Tongue (tissue), 2 donors: Measurements from ENCODE around the gene CA5A. TPM values are rescaled to one million over a fixed set of nuclear protein-coding genes. Genes with fewer than 3 reads are reported as not detected.
A peak's percentile ranks its signal among the peaks of the same experiment; 100 is the strongest.
"Not testable (repeated sequence)": the region's sequence is repeated elsewhere in the genome, so short reads cannot be mapped to it uniquely, and the experiment has no call there.

ENCODE experiments used
- DNase-seq: peaks from one replicate; pipeline ENCODE4 v3.0.0-alpha.2; 2015
- total RNA-seq: library from RNA; depleted of rRNA; stranded (reverse); fragments of >200 nt; gene quantifications from one replicate; pipeline ENCODE4 v1.2.3, GENCODE V29; 2014

CA5A gene
- total RNA-seq, 1 donor from 2014 or later: not detected

DNA sequence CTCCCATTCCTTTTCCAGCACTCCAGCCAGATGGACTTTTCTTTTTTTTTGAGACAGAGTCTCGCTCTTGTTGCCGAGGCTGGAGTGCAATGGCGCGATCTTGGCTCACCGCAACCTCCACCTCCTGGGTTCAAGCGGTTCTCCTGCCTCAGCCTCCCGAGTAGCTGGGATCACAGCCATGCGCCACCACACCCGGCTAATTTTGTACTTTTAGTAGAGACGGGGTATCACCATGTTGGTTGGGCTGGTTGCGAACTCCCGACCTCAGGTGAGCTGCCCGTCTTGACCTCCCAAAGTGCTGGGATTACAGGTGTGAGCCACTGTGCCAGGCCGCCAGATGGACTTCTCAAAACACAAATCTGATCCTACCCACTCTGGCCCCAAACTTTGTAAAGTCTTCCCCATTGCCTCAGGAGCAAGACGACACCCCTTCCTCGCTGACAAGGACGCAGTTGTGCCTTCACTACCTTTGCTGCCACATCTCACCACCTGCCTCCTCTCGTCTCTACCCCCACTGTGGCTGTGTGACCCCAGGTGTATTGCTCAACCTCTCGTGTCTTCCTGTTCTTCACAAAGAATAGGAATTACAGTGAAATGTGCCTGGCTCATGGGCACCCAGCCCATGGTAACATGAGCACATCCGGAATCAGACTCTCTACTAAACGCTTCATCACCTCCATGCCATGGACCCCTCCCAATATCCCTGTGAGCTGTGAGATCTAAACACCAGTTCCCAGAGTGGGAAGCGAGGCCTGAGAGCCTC lies 11.2 kb upstream of the CA5A start:
- DNase-seq: no peak

DNA sequence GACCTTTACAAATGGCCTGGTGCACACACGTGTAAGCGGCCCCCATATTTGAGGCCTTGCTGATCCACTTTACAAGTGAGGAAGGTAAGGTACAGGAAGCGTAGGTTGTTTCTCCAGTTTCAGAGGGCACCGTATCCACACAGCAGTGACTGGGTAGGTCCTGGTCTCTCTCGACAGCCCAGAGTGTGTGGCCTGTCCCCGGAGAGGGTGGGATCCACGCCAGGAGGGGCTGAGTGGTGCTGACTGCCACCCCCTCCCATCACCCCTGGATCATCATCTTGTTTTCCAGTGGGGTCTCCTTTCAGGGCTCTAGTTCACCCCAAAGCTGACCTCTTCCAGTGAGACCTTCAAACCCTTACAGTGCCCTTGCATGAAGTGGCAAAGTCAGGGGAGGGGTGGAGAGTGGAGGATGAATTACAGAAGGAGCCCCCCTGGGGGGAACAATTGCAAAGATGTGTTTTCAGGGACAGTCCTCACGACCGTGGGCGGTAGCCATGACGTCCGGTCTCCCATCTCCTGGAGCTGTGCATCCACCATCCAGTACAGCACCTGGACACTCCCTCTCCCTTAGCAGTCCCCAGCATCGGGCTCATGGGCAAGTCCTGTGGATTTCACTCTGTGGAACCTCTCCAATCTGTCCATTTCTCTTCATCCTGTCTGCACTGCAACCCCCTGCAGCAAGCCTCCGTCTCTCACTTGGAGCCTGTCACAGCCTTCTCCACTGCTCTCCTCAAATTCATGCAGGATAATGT lies 10.4 kb upstream of the CA5A start:
- no peak for DNase-seq

DNA sequence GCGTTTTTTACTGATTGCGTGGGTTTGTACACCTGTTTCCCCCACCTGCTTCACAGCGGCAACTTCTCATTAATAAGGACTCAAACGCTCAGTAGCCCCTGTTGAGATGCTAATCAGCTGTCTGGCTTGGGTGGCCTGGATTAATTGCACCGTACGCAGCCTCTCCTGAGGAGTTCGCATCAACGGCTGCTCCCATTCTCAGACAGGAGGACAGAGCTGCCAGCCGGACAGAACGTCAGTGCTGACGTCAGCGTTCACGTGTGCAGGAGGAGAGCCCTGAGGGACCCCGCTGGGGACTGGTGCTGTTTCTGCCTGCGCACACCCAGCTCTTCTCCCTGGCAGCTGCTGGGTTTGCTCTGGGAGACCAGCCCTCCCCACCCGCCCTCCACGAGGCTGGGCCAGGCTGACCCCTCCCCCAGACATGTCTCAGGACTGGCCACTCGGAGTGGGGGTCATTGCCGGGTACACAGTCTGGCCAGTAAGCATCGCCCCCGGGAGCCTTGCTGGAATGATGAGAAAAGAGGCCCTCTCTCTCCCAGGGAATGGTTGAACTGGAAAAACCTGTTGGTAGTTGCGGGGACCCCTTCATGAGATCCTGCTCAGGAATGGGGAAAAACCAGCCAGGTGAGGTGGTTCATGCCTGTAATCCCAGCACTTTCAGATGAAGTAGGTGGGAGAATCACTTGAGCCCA lies 9.2 kb upstream of the CA5A start:
- peak; percentile 81 for DNase-seq

DNA sequence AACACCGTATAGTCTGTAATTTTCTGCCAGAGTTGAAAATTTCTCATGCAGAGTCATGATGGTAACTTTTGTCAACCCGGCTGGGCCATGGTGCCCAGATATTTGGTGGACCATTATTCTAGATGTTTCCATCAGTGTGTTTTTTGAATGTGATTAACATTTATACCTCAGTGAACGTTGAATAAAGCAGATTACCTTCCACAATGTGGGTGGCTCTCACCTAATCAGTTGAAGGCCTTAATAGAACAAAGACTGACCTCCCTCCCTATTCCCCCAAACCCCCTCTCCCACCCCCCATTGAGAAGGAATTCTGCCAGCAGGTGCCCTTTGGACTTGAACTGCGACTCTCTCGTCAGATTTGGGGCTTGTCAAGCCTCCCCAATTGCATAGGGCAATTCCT lies 6.4 kb upstream of the CA5A start:
- DNase-seq: no peak

DNA sequence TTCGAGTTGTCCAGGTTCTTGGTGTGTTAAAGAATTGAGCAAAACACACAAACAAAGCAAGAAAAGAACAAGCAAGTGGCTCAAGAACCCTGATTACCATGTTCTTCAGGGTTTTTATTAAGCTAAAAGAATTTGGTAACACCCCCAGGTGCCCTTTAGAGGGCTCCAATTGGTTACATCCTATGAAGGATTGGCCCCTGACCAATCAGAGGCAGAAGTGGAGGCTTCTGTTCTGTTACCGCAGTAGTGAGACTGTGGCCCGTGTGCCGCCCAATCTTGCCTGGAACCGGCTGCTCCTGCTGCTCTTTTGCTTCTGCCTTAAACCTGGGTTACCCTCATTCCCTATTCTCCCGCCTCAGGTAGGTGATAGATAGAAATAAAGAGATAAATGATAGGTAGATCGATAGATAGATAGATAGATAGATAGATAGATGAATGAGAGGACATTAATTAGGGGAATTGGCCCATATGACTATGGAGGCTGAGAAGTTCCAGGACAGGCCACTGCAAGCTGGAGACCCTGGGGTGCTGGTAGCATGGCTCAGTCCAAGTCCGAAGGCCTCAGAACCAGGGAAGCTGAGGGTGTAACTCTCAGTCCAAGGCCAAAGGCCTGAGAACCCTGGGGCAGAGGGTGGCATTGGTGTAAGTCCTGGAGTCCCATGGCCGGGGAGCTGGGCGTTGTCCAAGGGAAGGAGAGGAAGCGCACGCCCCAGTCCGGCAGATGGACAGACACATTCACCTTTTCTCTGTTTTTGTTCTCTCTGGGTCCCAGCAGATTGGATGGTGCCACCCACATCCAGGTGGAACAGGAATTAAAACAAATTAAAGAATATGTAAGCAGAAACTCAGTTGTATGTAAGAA lies 3.5 kb upstream of the CA5A start:
- no peak for DNase-seq

DNA sequence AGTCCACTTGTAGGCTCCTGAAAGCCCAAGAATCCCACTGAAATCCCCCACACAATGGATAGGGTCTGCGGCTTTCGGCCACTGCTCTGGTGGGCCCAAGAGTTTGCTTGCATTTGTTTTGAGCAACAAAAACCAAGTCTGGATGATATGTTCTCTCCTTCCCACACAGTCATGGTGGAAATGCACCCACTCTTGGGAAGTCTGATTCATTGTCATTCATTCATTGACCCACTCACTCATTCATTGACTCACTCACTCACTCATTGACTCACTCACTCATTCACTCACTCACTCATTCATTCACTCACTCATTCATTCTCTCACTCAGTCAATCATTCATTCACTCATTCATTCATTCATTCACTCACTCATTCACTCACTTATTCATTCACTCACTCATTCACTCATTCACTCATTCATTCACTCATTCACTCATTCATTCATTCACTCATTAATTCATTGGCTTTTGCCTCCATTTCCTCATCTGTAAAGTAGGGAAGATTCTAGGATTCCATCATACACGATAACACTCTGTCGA lies 2.2 kb upstream of the CA5A start:
- no peak for DNase-seq

DNA sequence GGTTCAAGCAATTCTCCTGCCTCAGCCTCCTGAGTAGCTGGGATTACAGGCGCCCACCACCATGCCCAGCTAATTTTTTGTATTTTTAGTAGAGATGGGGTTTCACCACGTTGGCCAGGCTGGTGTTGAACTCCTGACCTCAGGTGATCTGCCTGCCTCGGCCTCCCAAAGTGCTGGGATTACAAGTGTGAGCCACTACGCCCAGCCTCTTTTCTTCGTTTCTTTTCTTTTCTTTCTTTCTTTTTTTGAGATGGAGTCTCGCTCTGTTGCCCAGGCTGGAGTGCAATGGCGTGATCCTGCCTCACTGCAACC lies 858 bp upstream of the CA5A start:
- not testable (repeated sequence) for DNase-seq

DNA sequence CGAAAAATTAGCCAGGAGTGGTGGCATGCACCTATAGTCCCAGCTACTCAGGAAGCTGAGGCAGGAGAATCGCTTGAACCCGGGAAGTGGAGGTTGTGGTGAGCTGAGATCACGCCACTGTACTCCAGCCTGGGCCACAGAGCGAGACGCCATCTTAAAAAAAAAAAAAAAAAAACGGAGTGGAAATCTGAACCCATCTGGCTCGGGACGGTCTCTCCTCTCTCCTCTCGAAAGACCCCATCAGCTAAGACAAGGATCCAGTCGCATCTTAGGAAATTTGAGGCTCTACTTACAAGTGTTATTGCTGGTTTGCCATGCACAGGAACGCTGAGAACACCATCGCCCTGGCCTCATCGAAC lies 334 bp downstream of the CA5A start:
- DNase-seq: not testable (repeated sequence)

DNA sequence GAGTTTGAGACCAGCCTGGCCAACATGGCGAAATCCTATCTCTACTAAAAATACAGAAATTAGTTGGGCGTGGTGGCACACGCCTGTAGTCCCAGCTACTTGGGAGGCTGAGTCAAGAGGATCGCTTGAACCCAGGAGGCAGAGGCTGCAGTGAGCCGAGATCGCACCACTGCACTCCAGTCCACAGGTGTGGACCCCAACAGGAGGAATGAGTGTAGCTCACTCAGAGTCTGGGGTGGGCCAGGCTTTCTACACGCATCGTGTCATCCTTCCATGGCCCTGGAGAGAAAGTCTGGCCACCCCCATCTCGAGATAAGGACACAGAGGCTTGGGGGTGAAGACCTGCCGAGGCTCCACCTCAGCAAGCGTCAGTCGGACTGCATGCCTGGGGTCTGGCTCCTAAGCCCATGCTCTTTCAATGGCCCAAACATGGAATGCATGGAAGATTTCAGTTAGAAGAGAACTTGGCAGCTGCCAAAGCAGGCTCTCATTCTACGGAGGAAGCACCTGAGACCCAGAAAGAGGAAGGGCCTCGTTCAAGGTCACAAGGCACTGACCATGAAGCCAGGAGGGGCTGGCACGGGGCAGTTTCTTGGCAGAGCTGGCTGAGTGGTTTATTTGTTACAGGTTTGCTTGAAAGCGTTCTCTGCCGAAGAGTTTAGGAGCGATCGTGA lies 1.4 kb downstream of the CA5A start:
- DNase-seq: not testable (repeated sequence)

DNA sequence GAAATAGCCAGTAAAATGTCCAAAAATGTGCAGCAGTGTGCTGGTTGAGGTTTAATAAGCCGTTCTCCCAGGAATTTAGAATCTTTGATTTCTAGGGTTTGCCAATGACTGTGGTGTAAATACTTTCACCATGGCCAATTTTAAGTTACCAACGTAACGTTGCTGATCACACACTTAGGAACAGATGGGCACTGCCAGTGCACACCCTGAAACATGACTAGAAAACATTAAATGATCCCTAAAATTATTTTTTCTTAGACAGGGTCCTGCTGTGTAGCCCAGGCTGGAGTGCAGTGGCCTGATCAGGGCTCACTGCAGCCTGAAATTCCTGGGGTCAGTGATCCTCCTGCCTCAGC lies 3.2 kb downstream of the CA5A start:
- no peak for DNase-seq

DNA sequence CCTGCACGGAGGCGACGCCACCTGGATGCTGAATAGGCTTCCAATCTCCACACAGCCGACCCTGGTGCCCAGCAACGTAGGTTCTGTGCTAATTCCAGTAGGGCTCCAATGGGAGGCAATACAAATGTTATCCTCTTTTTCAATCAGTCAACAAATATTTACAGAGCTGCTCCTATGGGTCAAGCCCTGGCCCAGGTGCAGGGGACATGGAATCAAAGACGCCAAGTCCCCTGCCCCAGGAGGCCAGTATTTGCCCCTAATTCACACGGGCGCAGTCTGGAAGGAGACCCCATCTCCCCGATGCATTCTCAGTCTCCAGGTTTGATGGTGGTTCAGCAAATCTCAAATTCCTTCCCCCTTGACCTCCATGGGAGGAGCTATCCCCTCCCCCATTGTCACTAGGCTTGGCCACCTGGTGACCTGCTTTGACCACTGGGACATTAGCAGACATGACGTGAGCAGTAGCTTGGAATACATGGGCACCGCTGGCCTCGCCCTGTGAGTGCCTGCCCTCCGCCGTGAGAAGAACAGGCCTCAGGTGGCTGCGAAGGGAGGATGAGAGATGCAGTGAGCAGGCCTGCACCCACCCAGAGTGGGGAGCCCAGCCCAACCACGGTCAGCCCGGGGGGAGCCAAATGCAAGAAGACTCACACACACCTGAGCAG lies 3.7 kb downstream of the CA5A start:
- DNase-seq: not testable (repeated sequence)

DNA sequence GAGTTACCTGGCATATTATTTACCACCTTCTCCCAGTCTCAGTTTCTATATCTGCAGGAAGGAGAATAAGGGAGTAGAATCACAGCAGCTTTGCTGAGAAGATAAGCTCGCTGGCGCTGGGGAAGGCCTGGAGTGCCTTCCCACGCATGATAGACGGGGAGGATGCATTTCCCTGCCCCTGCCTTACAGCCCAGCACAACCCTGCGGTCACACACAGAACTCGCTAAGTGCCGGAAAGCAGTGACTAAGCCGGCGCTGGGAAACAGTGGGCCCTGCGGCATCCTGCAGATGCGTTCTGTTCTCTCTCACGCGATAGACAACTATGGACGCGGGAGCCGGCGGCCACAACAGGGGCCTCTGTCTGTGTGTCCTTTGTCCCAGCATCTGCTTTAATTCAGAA lies 4.8 kb downstream of the CA5A start:
- DNase-seq: no peak

DNA sequence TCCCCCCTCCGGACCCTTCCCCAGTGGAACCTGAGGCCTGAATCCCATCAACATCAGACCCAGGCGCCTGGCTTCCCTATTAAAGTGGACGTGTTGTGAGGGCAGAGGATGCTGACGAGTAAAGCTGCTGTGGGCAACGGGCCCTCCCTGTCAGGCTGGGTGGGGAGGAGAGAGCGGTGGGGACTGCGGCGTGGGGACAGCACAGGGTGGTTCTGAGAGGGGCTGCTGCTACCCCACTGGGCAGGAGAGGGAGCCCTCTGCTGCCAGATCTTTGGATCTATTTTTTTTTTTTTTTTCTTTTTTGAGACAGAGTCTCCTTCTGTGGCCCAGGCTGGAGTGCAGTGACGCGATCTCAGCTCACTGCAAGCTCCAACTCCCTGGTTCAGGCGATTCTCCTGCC lies 5.9 kb downstream of the CA5A start:
- DNase-seq: no peak

DNA sequence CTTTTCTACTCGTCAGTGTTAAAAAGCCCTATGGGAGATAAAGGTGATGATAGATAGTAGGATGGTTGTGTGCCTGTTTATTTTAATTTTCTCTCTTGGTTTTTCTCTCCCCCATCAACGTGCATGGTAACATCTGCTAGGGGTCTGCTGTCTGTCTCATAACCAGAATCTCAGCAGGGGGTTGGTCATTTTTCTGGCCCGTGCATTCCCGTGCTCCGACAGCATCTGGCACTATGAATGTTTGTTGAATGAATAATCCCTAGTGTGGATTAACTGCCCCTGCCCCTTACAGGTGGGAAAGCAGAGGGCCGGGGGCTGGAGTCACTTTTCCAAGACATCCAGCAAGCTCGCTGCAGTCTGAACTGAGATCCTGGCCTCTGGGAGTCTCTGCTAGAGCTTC lies 6.3 kb downstream of the CA5A start:
- DNase-seq: no peak

DNA sequence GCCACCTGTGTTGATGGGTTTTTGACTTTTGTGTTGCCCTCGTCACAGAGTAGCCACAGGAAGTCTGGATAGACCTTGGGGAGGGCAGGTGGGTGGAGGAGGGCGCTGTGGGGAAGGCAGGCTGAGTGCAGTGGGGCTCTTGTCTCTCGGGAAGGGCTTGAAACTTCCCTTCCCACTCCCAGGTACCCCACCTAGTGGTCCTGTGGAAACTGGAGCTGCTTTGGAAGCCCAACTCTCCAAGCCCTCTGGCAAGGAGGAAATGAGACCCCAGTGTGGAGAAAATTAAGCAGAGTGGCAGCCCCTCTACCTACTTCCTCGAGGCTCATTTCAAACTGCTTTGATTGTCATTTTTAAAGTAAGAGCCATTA lies 9.2 kb downstream of the CA5A start:
- DNase-seq: no peak

DNA sequence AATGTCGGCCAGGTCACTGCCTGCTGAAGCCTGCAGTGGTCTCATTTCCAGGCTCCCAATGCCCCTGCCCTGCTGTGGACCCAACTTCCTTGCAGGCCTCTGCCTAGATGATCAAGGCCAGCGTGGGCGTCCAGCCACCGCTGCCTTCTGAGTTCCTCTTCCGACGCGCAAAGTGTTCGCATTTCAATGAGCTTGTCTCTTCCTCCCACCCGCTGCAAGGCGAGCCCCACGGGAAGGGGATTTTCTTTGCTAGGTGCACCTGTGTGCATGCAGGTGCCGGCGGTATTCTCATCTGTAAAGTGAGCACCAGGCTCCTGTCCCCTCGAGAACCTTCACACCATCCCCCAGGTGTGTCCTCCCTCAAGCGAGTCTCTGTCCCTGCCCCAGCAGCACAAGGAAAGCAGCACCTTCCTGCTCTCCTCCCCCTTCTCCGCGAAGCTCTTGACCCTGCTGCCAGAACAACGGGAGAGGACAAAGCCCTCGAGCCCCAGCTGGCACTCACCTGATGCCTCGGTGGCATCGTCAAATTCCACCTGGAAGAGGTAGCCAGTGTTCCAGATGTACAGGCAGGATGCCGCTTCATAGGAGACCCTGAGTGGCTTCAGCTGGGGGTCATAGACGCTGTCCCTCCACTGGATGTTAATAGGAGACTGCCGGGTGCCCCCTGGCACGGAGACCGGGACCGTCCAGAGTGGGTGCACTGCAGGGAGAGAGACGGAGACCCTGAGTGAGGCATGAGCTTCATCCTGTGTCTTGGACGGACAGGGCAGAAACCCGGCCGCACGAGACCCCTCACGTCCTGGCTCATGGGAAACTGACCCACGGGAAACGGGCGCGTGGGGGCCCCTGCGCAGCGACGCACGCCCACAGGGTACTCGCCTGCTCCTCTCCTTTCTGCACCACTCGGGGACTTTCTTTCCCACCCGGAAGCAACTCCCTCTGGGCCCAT lies 9.8 kb downstream of the CA5A start:
- DNase-seq: no peak

DNA sequence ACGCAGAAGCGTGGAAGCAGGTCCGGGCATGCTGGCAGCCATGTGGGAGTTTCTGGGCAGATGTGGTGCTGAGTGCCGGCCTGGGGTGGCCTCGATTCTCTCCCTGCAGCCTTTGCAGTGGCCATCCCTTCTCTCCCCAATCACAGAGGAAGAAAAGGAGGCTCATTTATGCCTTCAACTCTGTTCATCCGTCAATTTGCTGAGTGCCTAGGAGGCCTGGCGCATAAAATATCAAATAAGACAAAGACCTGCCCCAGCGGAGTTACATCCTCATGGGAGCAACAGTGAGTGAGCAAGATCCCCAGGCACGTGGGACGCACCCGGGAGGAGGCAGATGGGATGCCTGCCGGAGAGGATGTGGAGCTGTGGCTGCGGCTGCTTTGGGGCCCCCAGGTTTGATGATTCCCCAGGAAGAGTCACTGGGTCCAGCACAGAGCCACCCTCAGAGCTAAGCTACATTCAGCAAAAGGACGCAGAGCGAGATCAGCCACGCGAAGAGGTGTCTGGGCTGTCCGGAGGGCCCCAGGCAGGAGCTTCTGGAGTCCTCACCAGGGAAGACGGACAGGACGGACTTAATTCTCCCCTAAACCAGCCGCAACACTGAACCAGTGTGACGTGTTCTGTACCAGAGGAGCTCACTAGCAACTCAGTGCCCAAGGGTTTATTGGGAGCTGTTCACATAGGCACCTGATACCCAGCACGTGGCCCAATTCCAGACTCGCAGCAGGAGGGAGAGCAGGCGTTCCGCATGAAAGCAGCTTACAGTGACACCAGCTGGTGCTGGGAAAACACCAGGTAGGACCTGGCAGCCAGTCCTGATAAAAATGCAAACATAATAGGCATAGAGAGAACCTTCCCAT lies 11.3 kb downstream of the CA5A start:
- DNase-seq: peak; percentile 40

DNA sequence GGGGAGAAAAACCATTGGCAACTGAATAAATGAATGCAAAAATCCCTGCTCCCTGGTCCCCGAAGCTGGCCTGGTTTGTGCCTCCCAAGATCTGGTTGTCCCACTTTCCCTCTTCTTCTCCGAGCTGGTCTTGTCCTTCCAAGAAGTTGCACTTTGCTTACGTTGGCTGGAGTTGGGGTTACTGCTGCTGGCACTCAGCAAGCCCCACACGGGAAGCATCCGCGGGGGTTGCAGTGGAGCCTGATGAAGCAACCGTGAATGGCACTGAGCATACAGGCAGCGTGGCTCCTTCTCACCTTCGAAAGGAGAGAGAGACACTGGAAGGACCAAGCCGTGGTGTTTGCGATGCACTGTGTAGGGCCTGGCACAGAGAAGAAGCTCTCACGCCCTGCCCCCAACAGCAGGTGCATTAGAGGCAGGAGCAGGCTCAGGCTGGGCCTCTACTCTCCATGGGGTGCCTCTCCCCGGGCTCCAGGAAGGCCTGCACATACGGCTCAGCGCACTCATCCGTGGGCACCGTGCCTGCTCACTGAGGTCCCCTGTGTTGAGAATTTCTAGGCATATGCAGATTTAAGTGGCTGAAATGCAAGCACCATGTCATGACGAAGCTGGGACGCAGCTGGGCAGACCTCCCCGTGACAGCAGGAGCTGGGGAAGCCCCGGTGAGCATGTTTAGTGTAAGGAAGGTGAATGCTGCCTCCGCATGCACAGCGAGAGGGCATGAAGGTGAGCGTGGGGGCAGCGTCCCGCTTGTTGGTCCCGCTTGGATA lies 12.1 kb downstream of the CA5A start:
- peak; percentile 15 for DNase-seq
